ENCODE results near the gene GANAB. TPM values are rescaled to one million over a fixed set of nuclear protein-coding genes. Genes with fewer than 3 reads are reported as not detected.
"Not testable (repeated sequence)": the region's sequence is repeated elsewhere in the genome, so short reads cannot be mapped to it uniquely, and the experiment has no call there.

GANAB gene
- total RNA-seq (2022) = 364 and 374 TPM in 2 replicates
- percentile 83 among the genes with signal in this experiment for Bru-seq, nascent RNA
- BruChase-seq, experiment 1, labeled RNA remaining after a 6-hour chase = percentile 97 among the genes with signal in this experiment
- BruChase-seq, experiment 2, labeled RNA remaining after a 2-hour chase = percentile 94 among the genes with signal in this experiment
- long read RNA-seq, transcript GANAB-202 (24 exons, 3,608 nt) = major isoform, 66 of 189 reads
- long read RNA-seq, transcript GANAB-201 (25 exons, 3,906 nt) = minor isoform, 12 of 189 reads
- long read RNA-seq, partial matches to known transcripts = 42 of 189 reads
- long read RNA-seq, other reads (novel, unspliced or antisense) = 69 of 189 reads

- H3K4me1 Mint-ChIP-seq (ENCODE audit: insufficient read depth, unreplicated experiment) = no peaks in the 10 kb centered on the region
- peak; percentile 99 for DNase-seq (ENCODE audit: unreplicated experiment)
- peak within 1 kb of the TSS; percentile 92 for H3K27ac Mint-ChIP-seq (ENCODE audit: low read depth, unreplicated experiment)
- peak within 1 kb of the TSS; percentile 95 for H3K4me3 Mint-ChIP-seq (ENCODE audit: unreplicated experiment)
- TF ChIP-seq CTCF (IDR thresholded peaks at IDR 0.05; ENCODE audit: unreplicated experiment) = no peak
- CTCF ChIA-PET = interaction anchor here (0.9 to 1.5 kb wide), 3 partner anchors 9 to 252 kb away, joined by 3 to 8 read pairs (median 3); no protein-coding TSS in a partner anchor
- BruUV-seq (replicated peaks) = TSS peak; percentile 48
- peaks cover 51% of the 10 kb centered on the region for H3K36me3 Mint-ChIP-seq (ENCODE audit: insufficient read depth, unreplicated experiment)
- no peaks in the 10 kb centered on the region for H3K9me3 Mint-ChIP-seq (ENCODE audit: unreplicated experiment)
- intact Hi-C loops (cut with micrococcal nuclease) = loop anchor here (5.0 kb wide), 1 partner anchor 34 kb away; the partner anchor contains the start of genes EML3 and ROM1
- POLR2A ChIA-PET = interaction anchor here (0.6 to 7.1 kb wide), 28 partner anchors 8 to 667 kb away, joined by 3 to 98 read pairs (median 4); partner anchors contain the start of genes AHNAK, B3GAT3, C11orf98 and CSKMT
- H3K27me3 Mint-ChIP-seq (ENCODE audit: insufficient read depth, unreplicated experiment) = no peaks in the 10 kb centered on the region
Measured at GRCh38 chr11:62645946-62646824, at the start of gene GANAB. Gene GANAB, minus strand, starts transcription at chr11:62646613. Its CDS starts 14 bp downstream, at chr11:62646599.

DNA sequence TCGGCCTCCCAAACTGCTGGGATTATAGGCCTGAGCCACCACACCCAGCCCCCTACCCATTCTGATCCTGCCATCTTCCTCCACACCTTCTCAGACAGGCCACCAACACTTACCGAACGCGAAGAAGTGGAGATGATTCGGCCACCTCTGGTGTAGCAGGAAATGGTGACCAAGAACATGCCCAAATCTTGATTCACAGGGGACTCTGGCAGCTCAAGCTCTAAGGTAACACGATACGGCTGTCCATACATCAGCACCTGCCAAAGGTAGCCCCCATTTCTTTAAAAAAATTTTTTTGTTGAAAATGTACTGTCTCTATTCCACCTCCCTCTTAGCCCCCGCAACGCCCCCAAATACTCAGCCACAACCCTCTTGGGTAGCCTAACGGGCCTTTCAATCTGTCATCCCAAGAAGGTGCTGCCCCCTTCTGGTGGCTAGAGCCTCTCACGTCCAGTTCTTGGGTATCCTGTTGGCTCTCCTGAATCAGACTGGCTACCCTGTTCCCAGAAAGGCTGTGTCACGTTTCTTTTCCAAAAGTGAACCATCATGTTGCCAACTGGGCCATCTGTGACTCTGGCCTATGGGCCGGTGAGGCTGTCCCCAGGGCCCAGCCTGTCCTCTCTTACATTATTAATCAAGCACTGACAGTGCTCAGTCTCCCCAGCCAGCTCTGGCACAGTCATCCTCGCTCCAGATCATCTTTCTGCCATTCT is 48.2 kb upstream of the GANAB start:
- H3K9me3 Mint-ChIP-seq (ENCODE audit: unreplicated experiment) = no peaks in the 10 kb centered on the region
- no peak overlapping the region for H3K27ac Mint-ChIP-seq (ENCODE audit: low read depth, unreplicated experiment)
- peak; percentile 86 for DNase-seq (ENCODE audit: unreplicated experiment)
- H3K4me3 Mint-ChIP-seq (ENCODE audit: unreplicated experiment) = no peak overlapping the region
- ChIA-PET POLR2A (interaction anchor here (0.7 to 2.0 kb wide), 7 partner anchors 11 to 42 kb away, joined by 3 to 8 read pairs (median 6); partner anchors contain the start of genes C11orf98, CSKMT, INTS5 and UBXN1), CTCF (interaction anchor here (0.5 to 7.6 kb wide), 18 partner anchors 9 to 604 kb away, joined by 3 to 72 read pairs (median 4); partner anchors contain the start of genes BSCL2, C11orf98 and GNG3)
- peak; percentile 80 for TF ChIP-seq CTCF (IDR thresholded peaks at IDR 0.05; ENCODE audit: unreplicated experiment)
- no TSS peak for BruUV-seq (replicated peaks)
- no peaks in the 10 kb centered on the region for H3K27me3 Mint-ChIP-seq (ENCODE audit: insufficient read depth, unreplicated experiment)
- intact Hi-C loops (cut with micrococcal nuclease) = loop anchor here (1.0 to 2.0 kb wide), 3 partner anchors 14 to 299 kb away; partner anchors contain the start of genes EML3 and ROM1
- H3K4me1 Mint-ChIP-seq (ENCODE audit: insufficient read depth, unreplicated experiment) = peaks cover 6% of the 10 kb centered on the region
- peaks cover 63% of the 10 kb centered on the region for H3K36me3 Mint-ChIP-seq (ENCODE audit: insufficient read depth, unreplicated experiment)

GRCh38 chr11:62693624-62694023 is 47.2 kb upstream of the GANAB start:
- H3K27ac Mint-ChIP-seq (ENCODE audit: low read depth, unreplicated experiment); DNase-seq (ENCODE audit: unreplicated experiment); H3K4me3 Mint-ChIP-seq (ENCODE audit: unreplicated experiment); H3K27me3 Mint-ChIP-seq (ENCODE audit: insufficient read depth, unreplicated experiment); BruUV-seq (replicated peaks); H3K9me3 Mint-ChIP-seq (ENCODE audit: unreplicated experiment): not testable (repeated sequence)
- intact Hi-C loops (cut with micrococcal nuclease) = loop anchor here (1.0 to 2.0 kb wide), 3 partner anchors 13 to 298 kb away; partner anchors contain the start of genes EML3 and ROM1
- Mint-ChIP-seq H3K4me1 (ENCODE audit: insufficient read depth, unreplicated experiment) (peaks cover 15% of the 10 kb centered on the region), H3K36me3 (ENCODE audit: insufficient read depth, unreplicated experiment) (peaks cover 69% of the 10 kb centered on the region)
- POLR2A ChIA-PET = interaction anchor here (0.7 to 2.6 kb wide), 7 partner anchors 12 to 147 kb away, joined by 3 to 7 read pairs (median 4); partner anchors contain the start of genes C11orf98, CSKMT, INTS5 and UQCC3
- CTCF ChIA-PET = interaction anchor here (0.6 to 7.6 kb wide), 17 partner anchors 9 to 316 kb away, joined by 3 to 72 read pairs (median 4); partner anchors contain the start of genes BSCL2 and GNG3
